ENCODE results near the gene GAP43.

The GAP43 gene

DNA sequence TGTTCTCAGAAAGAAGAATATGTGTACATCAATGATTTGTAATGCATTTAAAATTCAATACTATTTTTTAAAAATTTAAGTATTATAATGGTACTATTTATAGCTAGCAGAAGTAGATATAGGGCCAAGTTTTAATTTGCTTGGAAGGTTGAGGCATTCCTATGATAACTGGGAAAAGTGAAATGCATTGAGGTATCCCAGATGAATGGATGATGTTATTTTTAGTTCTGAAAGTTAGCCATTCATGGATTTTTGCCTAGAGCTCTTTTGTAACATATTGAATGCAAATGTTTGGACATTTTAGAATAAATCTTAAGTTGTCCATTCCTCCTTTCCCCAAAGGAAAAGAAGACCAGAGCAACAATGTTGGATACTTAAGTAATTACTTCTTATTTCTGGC, 47.6 kb downstream of the GAP43 start:
- Histone ChIP-seq H3K27me3 (ENCODE audit: control insufficient read depth, low read length) (no peaks in the 10 kb centered on the region), H3K4me2 (ENCODE audit: low read length) (no peak overlapping the region), H3K9me3 (ENCODE audit: control insufficient read depth, insufficient read depth, low read length) (no peaks in the 10 kb centered on the region), H3K27ac (ENCODE audit: low read depth, low read length) (no peak overlapping the region), H3K36me3 (ENCODE audit: control insufficient read depth, low read length) (no peaks in the 10 kb centered on the region), H3K79me2 (ENCODE audit: control insufficient read depth, low read length) (no peaks in the 10 kb centered on the region), H3K9me2 (replicated peaks; ENCODE audit: control insufficient read depth, low read length) (no peaks in the 10 kb centered on the region), H3K4me3 (ENCODE audit: low read length) (no peak overlapping the region), H3F3A (ENCODE audit: control insufficient read depth, insufficient read depth) (no peaks in the 10 kb centered on the region), H3K4me1 (ENCODE audit: control insufficient read depth, low read length) (no peaks in the 10 kb centered on the region), H4K20me1 (ENCODE audit: control insufficient read depth, insufficient read depth, low read depth, low read length) (no peaks in the 10 kb centered on the region)
- no peak for TF ChIP-seq EZH2phosphoT487 (IDR thresholded peaks at IDR 0.05; ENCODE audit: borderline replicate concordance, low read length)
- TF ChIP-seq, protein P1, sequence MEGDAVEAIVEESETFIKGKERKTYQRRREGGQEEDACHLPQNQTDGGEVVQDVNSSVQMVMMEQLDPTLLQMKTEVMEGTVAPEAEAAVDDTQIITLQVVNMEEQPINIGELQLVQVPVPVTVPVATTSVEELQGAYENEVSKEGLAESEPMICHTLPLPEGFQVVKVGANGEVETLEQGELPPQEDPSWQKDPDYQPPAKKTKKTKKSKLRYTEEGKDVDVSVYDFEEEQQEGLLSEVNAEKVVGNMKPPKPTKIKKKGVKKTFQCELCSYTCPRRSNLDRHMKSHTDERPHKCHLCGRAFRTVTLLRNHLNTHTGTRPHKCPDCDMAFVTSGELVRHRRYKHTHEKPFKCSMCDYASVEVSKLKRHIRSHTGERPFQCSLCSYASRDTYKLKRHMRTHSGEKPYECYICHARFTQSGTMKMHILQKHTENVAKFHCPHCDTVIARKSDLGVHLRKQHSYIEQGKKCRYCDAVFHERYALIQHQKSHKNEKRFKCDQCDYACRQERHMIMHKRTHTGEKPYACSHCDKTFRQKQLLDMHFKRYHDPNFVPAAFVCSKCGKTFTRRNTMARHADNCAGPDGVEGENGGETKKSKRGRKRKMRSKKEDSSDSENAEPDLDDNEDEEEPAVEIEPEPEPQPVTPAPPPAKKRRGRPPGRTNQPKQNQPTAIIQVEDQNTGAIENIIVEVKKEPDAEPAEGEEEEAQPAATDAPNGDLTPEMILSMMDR (IDR thresholded peaks at IDR 0.05; ENCODE audit: low read depth, low read length, poor library complexity, severe bottlenecking), result no peak

DNA sequence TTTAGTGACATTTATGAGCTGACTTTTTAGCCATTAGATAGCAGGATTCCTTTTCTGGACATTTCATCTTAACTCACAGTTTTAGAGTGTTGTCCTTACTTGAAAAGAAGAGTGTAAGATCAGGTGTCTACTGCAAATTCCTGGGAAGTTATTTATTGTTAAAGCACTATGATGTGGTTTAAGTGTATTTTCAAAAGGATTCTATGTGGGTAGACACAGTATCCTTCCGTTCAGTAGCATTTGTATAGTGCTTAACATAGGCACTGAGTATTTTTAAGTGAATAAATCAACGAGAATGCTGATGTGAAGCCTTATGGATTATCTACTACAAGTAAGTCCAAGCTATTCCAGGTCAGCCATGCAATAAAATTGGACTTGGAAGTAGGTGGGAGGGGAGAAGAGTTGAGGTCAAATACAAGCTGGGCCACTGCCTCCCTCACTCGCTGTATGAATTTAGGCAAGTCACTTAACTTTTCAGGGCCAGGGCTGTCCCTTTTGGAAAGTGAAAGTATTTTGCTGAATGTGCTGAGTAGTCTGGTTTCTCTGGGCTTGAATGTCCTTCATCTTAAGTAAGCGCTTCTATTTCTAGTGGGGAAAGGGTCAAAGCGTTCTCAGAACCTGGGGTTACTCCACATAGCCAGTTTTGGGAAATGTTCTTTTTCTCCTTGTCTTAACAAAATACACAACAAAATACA, 48.6 kb downstream of the GAP43 start:
- Histone ChIP-seq H3K9me2 (replicated peaks; ENCODE audit: control insufficient read depth, low read length) (no peaks in the 10 kb centered on the region), H3K4me3 (ENCODE audit: low read length) (no peak overlapping the region), H3K27me3 (ENCODE audit: control insufficient read depth, low read length) (no peaks in the 10 kb centered on the region), H3K9me3 (ENCODE audit: control insufficient read depth, insufficient read depth, low read length) (no peaks in the 10 kb centered on the region), H3K4me2 (ENCODE audit: low read length) (no peak overlapping the region), H3K36me3 (ENCODE audit: control insufficient read depth, low read length) (no peaks in the 10 kb centered on the region), H4K20me1 (ENCODE audit: control insufficient read depth, insufficient read depth, low read depth, low read length) (no peaks in the 10 kb centered on the region), H3K79me2 (ENCODE audit: control insufficient read depth, low read length) (no peaks in the 10 kb centered on the region), H3K4me1 (ENCODE audit: control insufficient read depth, low read length) (no peaks in the 10 kb centered on the region), H3F3A (ENCODE audit: control insufficient read depth, insufficient read depth) (no peaks in the 10 kb centered on the region), H3K27ac (ENCODE audit: low read depth, low read length) (no peak overlapping the region)
- no peak for TF ChIP-seq EZH2phosphoT487 (IDR thresholded peaks at IDR 0.05; ENCODE audit: borderline replicate concordance, low read length)
- TF ChIP-seq, protein P1 (IDR thresholded peaks at IDR 0.05; ENCODE audit: low read depth, low read length, poor library complexity, severe bottlenecking), result no peak

DNA sequence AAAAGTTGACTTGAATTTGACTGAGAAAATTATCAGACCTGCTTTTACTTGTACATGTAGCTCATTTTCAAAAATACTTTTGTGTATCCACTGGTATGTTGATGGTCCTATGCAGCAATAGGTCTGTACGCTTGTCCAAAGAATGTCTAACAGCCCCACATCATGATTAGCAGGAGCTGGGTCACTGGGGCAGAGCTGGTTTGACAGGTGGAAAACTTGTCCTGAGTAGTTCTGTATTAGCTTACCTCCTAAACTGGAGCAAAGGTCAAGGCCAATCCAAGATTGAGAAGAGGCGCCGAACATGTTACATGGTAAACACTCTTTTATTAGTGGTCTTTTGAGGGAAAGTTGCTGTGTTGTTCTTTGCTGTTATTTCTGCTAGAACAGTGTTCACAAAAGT, 50.6 kb downstream of the GAP43 start:
- no peak for TF ChIP-seq EZH2phosphoT487 (IDR thresholded peaks at IDR 0.05; ENCODE audit: borderline replicate concordance, low read length)
- TF ChIP-seq, protein P1 (IDR thresholded peaks at IDR 0.05; ENCODE audit: low read depth, low read length, poor library complexity, severe bottlenecking), result no peak

More for the DNA sequence above, 50.6 kb downstream of the GAP43 start:
- Histone ChIP-seq H3K79me2 (ENCODE audit: control insufficient read depth, low read length) (no peaks in the 10 kb centered on the region), H3K9me3 (ENCODE audit: control insufficient read depth, insufficient read depth, low read length) (no peaks in the 10 kb centered on the region), H3K4me2 (ENCODE audit: low read length) (no peak overlapping the region), H3K4me3 (ENCODE audit: low read length) (no peak overlapping the region), H3K4me1 (ENCODE audit: control insufficient read depth, low read length) (no peaks in the 10 kb centered on the region), H3F3A (ENCODE audit: control insufficient read depth, insufficient read depth) (no peaks in the 10 kb centered on the region), H3K27me3 (ENCODE audit: control insufficient read depth, low read length) (no peaks in the 10 kb centered on the region), H4K20me1 (ENCODE audit: control insufficient read depth, insufficient read depth, low read depth, low read length) (no peaks in the 10 kb centered on the region), H3K36me3 (ENCODE audit: control insufficient read depth, low read length) (no peaks in the 10 kb centered on the region), H3K27ac (ENCODE audit: low read depth, low read length) (no peak overlapping the region), H3K9me2 (replicated peaks; ENCODE audit: control insufficient read depth, low read length) (no peaks in the 10 kb centered on the region)
